Stimulated activated CD8-positive, alpha-beta memory T cell treated with anti-CD3 and anti-CD28 coated beads, Interleukin-4, amount 100 ng/mL, for 4 hours (primary cell): ENCODE data around the gene TSFM.
A peak's percentile ranks its signal among the peaks of the same experiment; 100 is the strongest.

Source experiments
- DNase-seq, 2 donors: peaks; one replicate each; pipeline ENCODE4 v3.0.0-alpha.2; 2020; ENCODE audit warnings: low read depth in 2 of 2, low spot score in 1 of 2

The TSFM gene

DNA sequence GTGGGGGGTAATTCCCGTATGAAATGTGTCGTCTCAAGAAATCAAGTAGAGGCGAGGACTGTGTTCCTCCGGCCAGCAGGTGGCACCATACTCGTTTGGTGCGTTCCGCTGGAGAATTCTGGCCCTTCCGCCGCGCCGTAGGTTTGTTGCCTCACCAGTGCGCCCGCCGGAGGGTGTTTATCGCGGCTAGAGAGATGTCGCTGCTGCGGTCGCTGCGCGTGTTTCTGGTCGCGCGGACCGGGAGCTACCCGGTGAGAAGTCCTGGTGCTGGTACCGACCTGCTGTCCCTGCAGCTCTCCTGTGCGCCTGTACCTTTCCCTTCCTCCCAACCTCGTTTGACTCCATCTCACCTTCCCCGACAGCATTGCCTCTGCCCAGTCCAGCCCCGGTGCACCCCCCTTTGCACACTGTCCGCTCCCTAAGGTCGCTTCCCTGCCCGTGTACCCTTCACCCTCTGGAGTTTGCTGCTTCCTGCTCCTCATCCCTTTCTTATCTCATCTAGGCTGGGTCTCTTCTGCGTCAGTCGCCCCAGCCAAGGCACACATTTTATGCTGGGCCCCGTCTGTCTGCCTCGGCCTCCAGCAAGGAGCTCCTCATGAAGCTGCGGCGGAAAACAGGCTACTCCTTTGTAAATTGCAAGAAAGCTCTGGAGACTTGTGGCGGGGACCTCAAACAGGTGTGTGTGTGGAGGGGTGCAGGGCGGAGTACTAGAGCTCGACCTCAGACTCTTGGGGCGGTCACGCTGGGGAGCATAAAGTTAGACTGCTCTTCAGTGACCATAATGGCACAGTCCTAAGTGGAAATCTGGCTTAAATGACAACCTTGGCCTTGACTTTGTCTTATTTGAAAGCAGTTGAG is at the start of gene TSFM:
Gene TSFM (plus strand): TSS at position 180 of the 858 bp plus-strand sequence. CDS start 15 bp downstream, at position 195.
- peak; percentile 90 to 97 for DNase-seq

DNA sequence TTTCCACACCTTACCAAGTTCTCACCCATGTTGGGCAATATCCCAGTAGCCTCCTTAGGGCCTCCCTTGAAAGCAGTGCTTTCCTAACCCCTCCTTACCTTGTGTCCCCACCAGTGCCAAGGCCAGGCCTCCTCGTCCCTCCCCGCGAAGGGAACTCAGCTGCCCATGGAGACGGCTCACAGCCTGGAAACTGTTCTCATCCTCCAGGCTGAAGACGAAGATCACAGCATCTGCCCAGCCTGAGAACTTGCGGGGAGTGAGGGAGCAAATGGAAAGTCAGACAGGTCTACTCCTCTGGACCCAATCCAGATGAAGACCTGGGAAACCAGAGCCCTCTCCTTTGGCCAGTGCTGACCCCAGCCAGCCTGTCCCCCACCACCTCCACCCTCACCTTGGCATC is 48.7 kb upstream of the TSFM start:
- no peak for DNase-seq

- DNase-seq = no peak
Measured at GRCh38 chr12:57734591-57734990, 48.0 kb upstream of the TSFM start.

DNA sequence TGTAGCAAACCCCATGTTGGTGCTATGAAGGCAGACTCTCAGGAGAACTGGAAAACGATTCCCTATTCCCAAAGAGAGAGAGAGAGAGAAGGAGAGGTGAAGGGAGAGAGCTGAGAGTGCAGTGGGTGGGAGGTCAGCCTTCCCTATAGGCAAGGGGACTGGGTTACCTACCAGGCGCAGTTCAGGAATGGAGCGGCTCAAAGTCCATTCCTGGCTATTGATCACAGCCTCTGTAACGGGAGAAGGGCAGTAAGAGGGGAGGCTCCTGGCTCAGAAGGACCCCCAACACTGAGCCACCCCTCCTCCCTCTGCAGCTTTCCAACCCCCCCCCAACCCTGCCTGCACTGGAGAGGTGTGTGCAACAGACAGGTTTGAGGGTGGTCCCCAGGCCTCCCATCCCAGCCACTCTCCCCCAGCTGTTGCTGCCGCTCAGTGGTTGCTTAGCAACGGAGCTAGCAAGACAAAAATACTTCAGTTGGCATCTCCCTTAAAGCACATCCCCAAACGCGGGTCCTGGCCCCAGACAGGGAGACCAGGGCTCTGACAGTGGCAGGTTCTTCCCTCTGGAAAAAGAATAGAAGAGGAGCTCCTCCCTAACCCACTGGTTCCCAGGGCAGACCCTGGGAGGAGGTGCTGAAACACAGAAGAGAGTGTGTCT is 47.3 kb upstream of the TSFM start:
- DNase-seq = no peak

GRCh38 chr12:57735952-57736740 is 46.4 kb upstream of the TSFM start:
- no peak for DNase-seq

- no peak for DNase-seq
Measured at GRCh38 chr12:57736741-57737466, 45.7 kb upstream of the TSFM start.

GRCh38 chr12:57737467-57738460 is 44.8 kb upstream of the TSFM start:
- DNase-seq = no peak

DNA sequence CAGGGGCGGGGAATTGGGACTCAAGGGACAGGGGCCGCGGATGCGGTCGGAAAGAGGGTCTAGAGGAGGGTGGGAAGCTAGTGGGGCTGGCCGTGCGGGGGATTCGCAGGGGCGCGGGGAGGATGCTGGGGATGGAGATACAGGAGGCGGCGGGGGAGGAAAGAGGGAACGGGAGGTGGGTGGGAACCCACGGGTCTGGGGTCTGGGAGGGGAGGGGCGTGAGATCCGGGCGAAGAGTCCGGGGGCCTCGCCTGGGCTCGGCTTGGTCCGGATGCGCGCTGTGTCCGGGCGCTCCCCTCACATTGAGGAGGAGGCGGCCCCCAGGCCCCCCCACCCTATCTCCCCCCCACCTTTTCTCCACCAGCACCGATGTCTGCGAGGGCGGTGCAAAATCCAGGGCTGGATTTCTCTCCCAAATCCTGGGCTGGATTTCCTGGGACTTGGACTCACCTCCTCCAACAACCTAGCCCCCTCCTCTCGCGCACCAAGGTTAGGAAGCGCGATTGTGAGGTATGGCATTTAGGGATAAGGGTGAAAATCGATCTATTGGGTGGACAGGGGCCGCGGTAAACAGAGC is 43.8 kb upstream of the TSFM start, which contains the start of gene AGAP2:
Gene AGAP2 (minus strand): TSS at position 82 of the 577 bp plus-strand sequence. CDS start 496 bp downstream, outside the sequence.
- DNase-seq = no peak

- DNase-seq = no peak
Measured at GRCh38 chr12:57739387-57739786, 43.2 kb upstream of the TSFM start.

DNA sequence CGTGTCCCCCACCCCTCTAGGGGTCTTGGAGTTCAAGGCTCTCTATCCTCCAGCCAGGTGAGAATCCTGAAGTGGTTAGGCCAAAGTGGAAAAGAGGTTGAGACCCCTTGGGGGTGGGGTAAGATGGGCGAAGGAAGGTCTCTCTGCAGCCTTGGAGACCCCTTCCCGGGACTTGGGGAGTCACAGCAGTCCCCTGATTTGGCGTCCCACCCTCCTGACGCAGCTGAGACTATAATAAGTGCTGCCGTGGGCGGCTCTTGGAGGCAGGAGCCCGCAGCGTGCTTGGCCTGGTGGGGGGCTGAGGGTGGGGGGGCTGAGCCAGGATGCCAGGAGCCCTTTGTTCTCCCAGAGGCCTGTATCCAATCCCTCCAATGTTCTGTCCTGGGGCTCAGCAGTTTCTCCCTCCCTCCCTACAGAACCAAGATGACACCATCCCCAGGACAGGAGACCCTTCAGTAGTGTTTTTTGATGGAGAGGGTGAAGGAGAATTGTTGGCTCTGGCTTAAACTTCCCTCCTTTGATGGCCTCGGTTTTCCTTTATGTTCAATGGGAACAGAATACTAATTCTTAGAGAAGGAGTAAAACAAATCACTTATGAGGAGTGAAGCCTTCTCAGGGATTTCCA is 42.6 kb upstream of the TSFM start:
- no peak for DNase-seq

GRCh38 chr12:57740656-57741412 is 41.8 kb upstream of the TSFM start:
- DNase-seq = peak; percentile 42 to 63

DNA sequence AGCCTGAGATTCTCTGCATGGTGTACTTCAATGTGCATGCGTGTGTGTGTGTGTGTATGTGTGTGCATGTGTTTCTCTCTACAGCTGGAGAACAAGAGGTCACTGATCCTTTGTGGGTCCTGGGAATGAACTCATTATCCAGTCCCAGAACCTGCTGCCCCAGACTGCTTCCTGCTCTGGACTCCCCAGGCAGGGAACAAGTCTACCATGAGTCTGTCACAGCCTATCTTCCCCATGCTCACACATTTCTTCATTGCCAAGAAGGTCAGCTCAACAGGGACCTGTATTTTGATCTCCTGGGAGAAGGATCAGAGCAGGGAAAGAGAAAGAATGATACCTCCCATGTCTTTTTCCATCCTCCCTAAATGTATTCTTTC is 41.2 kb upstream of the TSFM start:
- DNase-seq = no peak

DNA sequence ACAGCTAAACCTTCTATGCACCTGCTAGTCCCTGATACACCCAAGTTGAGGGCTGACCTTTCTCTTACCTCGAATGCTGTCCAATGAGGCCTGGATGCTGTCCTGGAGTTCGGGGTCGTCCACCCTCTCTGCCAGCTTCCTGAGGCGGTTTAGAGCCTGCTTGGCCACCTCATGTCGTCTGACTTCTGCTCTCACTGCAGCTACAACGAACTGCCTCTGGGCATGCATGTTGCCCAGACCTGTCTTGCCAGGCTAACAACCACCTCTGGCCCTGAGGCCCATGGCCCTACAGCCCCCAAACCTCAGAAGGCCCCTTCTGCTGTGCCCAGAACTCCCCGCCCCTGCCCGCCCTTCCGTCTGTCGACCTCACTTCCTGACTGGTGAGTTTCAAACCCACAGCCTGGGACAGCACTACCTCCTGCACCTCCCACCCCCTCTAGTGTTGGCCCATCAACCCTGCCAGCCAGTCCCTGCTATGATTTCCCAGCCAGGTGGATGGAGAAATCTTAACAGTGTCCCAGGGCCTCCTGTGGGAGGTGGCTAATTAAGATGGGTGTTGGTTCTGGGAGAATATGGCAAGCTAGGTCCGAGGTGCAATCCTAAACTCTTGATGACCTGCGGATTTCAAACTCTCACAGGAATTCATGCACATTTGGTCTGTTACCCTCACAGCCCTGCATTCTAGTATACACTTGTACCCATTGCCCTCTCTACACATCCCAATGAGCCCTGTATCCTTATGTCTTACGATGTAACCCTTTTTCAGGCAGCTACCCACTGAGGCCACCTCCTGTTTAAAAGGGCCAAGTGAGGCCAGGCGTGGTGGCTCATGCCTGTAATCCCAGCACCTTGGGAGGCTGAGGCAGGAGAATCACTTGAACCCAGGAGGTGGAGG is 40.5 kb upstream of the TSFM start:
- DNase-seq = peak; percentile 58 to 68

DNA sequence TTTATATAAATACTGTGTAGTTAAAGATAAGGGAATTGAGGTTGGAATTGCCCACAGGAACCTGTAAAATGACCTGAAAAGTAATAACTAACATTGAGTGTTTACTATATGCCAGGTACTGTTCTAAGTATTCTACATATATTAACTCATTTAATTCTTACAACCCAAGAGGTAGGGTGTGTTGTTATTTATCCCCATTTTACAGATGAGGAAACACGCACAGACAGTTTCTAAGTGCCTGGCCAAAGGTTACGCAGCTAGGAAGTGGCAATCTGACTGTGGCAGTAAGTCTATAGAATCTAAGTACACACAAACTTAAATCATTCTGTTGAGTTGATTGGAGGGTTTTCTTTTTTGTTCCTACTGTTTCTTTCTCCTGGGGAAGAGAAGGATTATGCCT is 38.8 kb upstream of the TSFM start:
- no peak for DNase-seq

DNA sequence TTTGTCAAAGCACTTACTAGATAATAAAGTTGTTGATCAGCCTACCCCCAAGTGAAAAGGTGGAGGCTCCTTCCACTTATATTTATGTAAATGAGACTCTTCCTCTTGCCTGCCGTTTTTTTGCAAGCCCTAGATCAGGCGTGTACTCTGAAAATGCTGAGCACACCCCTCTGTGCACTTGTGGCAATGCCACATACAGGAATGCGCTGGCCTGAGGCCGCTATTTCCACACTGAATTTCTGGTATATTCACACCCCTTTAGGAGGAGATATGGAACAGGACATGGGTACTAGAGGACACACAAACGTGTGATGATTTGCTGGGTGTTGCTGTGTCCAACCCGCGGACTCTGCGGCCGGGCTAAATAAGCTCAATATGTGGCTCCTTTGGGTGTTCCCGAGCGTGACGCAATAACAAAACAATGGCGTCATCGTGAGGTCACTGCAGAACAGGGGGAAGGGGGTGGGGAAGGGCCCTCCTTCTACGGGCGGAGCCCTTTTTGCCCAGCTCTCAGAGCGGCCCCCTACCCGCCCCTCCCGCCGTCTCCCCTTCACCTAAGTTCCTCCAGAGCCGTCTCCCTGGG is 38.3 kb upstream of the TSFM start:
- DNase-seq = peak in 1 of 2 donors; percentile 56

DNA sequence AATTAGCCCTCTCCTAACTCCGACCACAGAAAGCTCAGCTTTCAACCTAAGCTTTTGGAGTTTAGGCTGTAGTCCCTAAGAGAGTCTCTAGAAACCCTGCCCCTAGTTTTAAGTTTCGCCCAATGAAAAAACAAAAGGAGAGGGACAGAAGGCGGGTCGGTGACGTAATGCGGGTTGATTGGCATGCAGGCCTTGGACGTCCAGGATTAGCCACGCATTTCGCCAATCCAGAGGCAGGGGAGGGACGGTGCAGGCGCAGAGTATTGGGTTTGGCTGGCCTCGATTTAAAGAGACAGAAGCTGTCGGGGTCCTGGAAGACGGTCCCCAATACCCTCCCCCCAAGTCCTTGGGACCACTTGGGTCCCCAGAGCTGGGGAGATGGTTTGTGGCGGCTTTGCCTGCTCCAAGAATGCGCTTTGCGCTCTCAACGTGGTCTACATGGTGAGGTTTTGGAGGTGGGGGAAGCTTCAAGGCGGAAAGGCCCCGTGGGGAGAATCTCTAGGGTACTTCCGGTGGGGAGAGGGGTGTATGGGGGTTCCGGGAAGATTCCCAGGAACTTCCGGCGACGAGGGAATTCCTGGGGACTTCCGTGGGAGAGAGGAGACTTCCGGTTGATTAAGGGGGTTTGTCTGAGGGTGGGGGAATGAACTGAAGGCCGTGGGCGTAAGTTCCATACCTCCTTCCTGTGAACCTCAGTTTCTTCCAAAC is 37.7 kb upstream of the TSFM start, which contains the start of gene TSPAN31:
Gene TSPAN31 (plus strand): TSS at position 263 of the 708 bp plus-strand sequence. CDS start 116 bp downstream, at position 379.
- DNase-seq = peak; percentile 91
